Measurements from ENCODE around the gene SKI.

SKI gene

GRCh38 chr1:2358651-2359640 lies 130.8 kb downstream of the SKI start:
- no peak for DNase-seq
